NCI-H2171 (cell line): ENCODE data around the gene DLX6.
A peak's percentile ranks its signal among the peaks of the same experiment; 100 is the strongest.

Source experiments
- DNase-seq: peaks from one replicate; lab custom pipeline; 2025; lab: John Stamatoyannopoulos, UW

DLX6 gene

GRCh38 chr7:97005183-97006054 lies at the start of gene DLX6:
TSS of gene DLX6 (plus strand) at chr7:97005553. CDS start at chr7:97005978, 425 bp downstream.
- DNase-seq: peak; percentile 92

GRCh38 chr7:96959135-96959534 lies 46.2 kb upstream of the DLX6 start:
- no peak for DNase-seq

GRCh38 chr7:96962221-96962885 lies 43.0 kb upstream of the DLX6 start:
- no peak for DNase-seq

- no peak for DNase-seq
Measured at GRCh38 chr7:96968981-96969380, 36.4 kb upstream of the DLX6 start.

- DNase-seq: no peak
Measured at GRCh38 chr7:96970739-96971138, 34.6 kb upstream of the DLX6 start.

- no peak for DNase-seq
Measured at GRCh38 chr7:96973986-96974385, 31.4 kb upstream of the DLX6 start.

- DNase-seq: no peak
Measured at GRCh38 chr7:96976106-96976505, 29.2 kb upstream of the DLX6 start.

GRCh38 chr7:96977445-96977844 lies 27.9 kb upstream of the DLX6 start:
- no peak for DNase-seq

- no peak for DNase-seq
Measured at GRCh38 chr7:96979551-96980276, 25.6 kb upstream of the DLX6 start.

- no peak for DNase-seq
Measured at GRCh38 chr7:96982586-96982985, 22.8 kb upstream of the DLX6 start.

GRCh38 chr7:96985992-96986391 lies 19.4 kb upstream of the DLX6 start:
- no peak for DNase-seq

- DNase-seq: no peak
Measured at GRCh38 chr7:96986901-96987300, 18.5 kb upstream of the DLX6 start.

GRCh38 chr7:96987719-96988118 lies 17.6 kb upstream of the DLX6 start:
- DNase-seq: no peak

GRCh38 chr7:96989241-96989858 lies 16.0 kb upstream of the DLX6 start:
- no peak for DNase-seq

GRCh38 chr7:96989859-96990317 lies 15.5 kb upstream of the DLX6 start:
- DNase-seq: no peak

- DNase-seq: no peak
Measured at GRCh38 chr7:96991546-96992191, 13.7 kb upstream of the DLX6 start.

- DNase-seq: no peak
Measured at GRCh38 chr7:96992192-96993005, 13.0 kb upstream of the DLX6 start.

GRCh38 chr7:96993094-96993865 lies 12.1 kb upstream of the DLX6 start:
- DNase-seq: no peak

- no peak for DNase-seq
Measured at GRCh38 chr7:96993980-96994379, 11.4 kb upstream of the DLX6 start.
